IMR-90 (cell line): ENCODE measurements around the gene UGT8. TPM values are rescaled to one million over a fixed set of nuclear protein-coding genes. Genes with fewer than 3 reads are reported as not detected.

Source experiments
- ATAC-seq: fragments of 200-7000 bp; cut with Tn5 transposase; 2 replicates; pipeline ENCODE4 v1.9.1; 2020; ENCODE audit warnings: low read depth, mild to moderate bottlenecking, moderate library complexity
- BruUV-seq: library from RNA; stranded (reverse); fragments of 400-500 nt; replicated peaks from 2 replicates; lab custom pipeline; 2021; lab: Mats Ljungman, UMichigan
- CTCF ChIA-PET: fragments of 300-600 bp; formaldehyde crosslinking; extraction: SDS; loops from one replicate; lab custom pipeline; 2021; ENCODE audit warnings: antibody characterized with exemption; lab: Yijun Ruan, JAX
- POLR2A ChIA-PET: fragments of 300-600 bp; sonication (Branson Sonifier 250); formaldehyde crosslinking; loops from one replicate; lab custom pipeline; 2022; ENCODE audit warnings: antibody characterized with exemption; ENCODE audit not compliant: unreplicated experiment; lab: Charles Lee
- DNase-seq: peaks from one replicate; pipeline ENCODE4 v3.0.0; 2013
- H2AFZ ChIP-seq: replicated peaks from 2 replicates; pipeline ENCODE3; 2013; ENCODE audit warnings: low read length, mild to moderate bottlenecking; ENCODE audit not compliant: poor library complexity
- H2AK5ac ChIP-seq: 2 replicates; pipeline ENCODE4 v1.6.1; 2013; ENCODE audit warnings: low read depth, low read length, inconsistent platforms
- H2AK9ac ChIP-seq: replicated peaks from 2 replicates; pipeline ENCODE3; 2013; ENCODE audit warnings: mild to moderate bottlenecking, low read depth, low read length, moderate library complexity; ENCODE audit not compliant: poor library complexity
- H2BK120ac ChIP-seq: 2 replicates; pipeline ENCODE4 v1.6.1; 2013; ENCODE audit warnings: low read depth, low read length, inconsistent platforms
- H2BK15ac ChIP-seq: 3 replicates; pipeline ENCODE4 v1.6.1; 2013; ENCODE audit warnings: low read depth, low read length, inconsistent platforms
- H2BK20ac ChIP-seq: 2 replicates; pipeline ENCODE4 v1.6.1; 2013; ENCODE audit warnings: low read depth, mild to moderate bottlenecking, inconsistent platforms, low read length, moderate library complexity
- H2BK5ac ChIP-seq: 2 replicates; pipeline ENCODE4 v1.6.1; 2013; ENCODE audit warnings: mild to moderate bottlenecking, low read depth, low read length, inconsistent platforms; ENCODE audit not compliant: poor library complexity, severe bottlenecking
- H3K14ac ChIP-seq: replicated peaks from 2 replicates; pipeline ENCODE4 v1.6.1; 2013; ENCODE audit warnings: low read depth, low read length, inconsistent platforms
- H3K18ac ChIP-seq: 2 replicates; pipeline ENCODE4 v1.6.1; 2013; ENCODE audit warnings: low read depth, low read length, control low read depth
- H3K23ac ChIP-seq: 2 replicates; pipeline ENCODE4 v1.6.1; 2013; ENCODE audit warnings: low read depth, low read length, inconsistent platforms
- H3K27ac ChIP-seq: 2 replicates; pipeline ENCODE4 v1.5.1; 2013; ENCODE audit warnings: mild to moderate bottlenecking, control low read depth, low read length; ENCODE audit not compliant: insufficient read depth
- H3K27me3 ChIP-seq: 2 replicates; pipeline ENCODE4 v1.6.1; 2013; ENCODE audit warnings: low read length; ENCODE audit not compliant: control insufficient read depth, insufficient read depth
- H3K36me3 ChIP-seq: 2 replicates; pipeline ENCODE4 v1.6.1; 2013; ENCODE audit warnings: low read length, mixed read lengths; ENCODE audit not compliant: control insufficient read depth, insufficient read depth
- H3K4ac ChIP-seq: 2 replicates; pipeline ENCODE4 v1.6.1; 2013; ENCODE audit warnings: low read depth, low read length, inconsistent platforms
- H3K4me1 ChIP-seq: 2 replicates; pipeline ENCODE4 v1.6.1; 2013; ENCODE audit warnings: low read length, mixed read lengths; ENCODE audit not compliant: control insufficient read depth, insufficient read depth
- H3K4me2 ChIP-seq: 2 replicates; pipeline ENCODE4 v1.6.1; 2013; ENCODE audit warnings: low read depth, mild to moderate bottlenecking, control low read depth, low read length, moderate library complexity
- H3K4me3 ChIP-seq: 2 replicates; pipeline ENCODE4 v1.5.1; 2013; ENCODE audit warnings: low read depth, mild to moderate bottlenecking, control low read depth, low read length, moderate library complexity; ENCODE audit not compliant: insufficient read depth
- H3K56ac ChIP-seq: 2 replicates; pipeline ENCODE4 v1.6.1; 2013; ENCODE audit warnings: low read length, inconsistent platforms; ENCODE audit not compliant: insufficient read depth; ENCODE audit errors: extremely low read depth
- H3K79me1 ChIP-seq, 2 experiments: 2 replicates each; pipeline ENCODE4 v1.6.1; 2013; ENCODE audit warnings: low read length in 2 of 2, inconsistent platforms in 1 of 2, low read depth in 1 of 2
- H3K9ac ChIP-seq: 2 replicates; pipeline ENCODE4 v1.6.1; 2013; ENCODE audit warnings: low read depth, low read length, control low read depth
- H3K9me1 ChIP-seq: 2 replicates; pipeline ENCODE4 v1.6.1; 2013; ENCODE audit warnings: low read length, inconsistent platforms; ENCODE audit not compliant: insufficient read depth
- H3K9me3 ChIP-seq: 2 replicates; pipeline ENCODE4 v1.6.1; 2013; ENCODE audit warnings: low read length; ENCODE audit not compliant: control insufficient read depth, insufficient read depth
- H4K20me1 ChIP-seq: 2 replicates; pipeline ENCODE4 v1.6.1; 2013; ENCODE audit warnings: low read length, inconsistent platforms; ENCODE audit not compliant: insufficient read depth
- H4K5ac ChIP-seq: 2 replicates; pipeline ENCODE4 v1.6.1; 2013; ENCODE audit warnings: mild to moderate bottlenecking, low read depth, low read length, control low read depth
- H4K8ac ChIP-seq, 2 experiments: 2 replicates each; pipeline ENCODE4 v1.6.1; 2013; ENCODE audit warnings: low read depth in 2 of 2, low read length in 2 of 2, control low read depth in 1 of 2, inconsistent platforms in 1 of 2
- H4K91ac ChIP-seq: 2 replicates; pipeline ENCODE4 v1.6.1; 2013; ENCODE audit warnings: low read depth, low read length, inconsistent platforms; ENCODE audit not compliant: insufficient read depth
- BHLHE40 ChIP-seq: fragments of 150-350 bp; IDR thresholded peaks from 2 replicates; pipeline ENCODE4 v1.6.1; 2016; ENCODE audit warnings: mild to moderate bottlenecking, low read depth, low read length
- RAD21 ChIP-seq: IDR thresholded peaks from 2 replicates; pipeline ENCODE4 v1.6.1; 2012; ENCODE audit warnings: low read length, improper control_type of control experiment
- SMC3 ChIP-seq: fragments of 150-350 bp; IDR thresholded peaks from 2 replicates; pipeline ENCODE4 v1.6.1; 2016; ENCODE audit warnings: low read depth, mild to moderate bottlenecking, antibody characterized with exemption, low read length, moderate library complexity
- dilution Hi-C: fragments of 300-500 bp; cut with HindIII; formaldehyde crosslinking; loops from one replicate; pipeline ENCODE4 v1.14.3; 2018; ENCODE audit warnings: low sequenced_read_pairs; ENCODE audit not compliant: unreplicated experiment
- in situ Hi-C: fragments of 300-500 bp; cut with MboI; formaldehyde crosslinking; loops from 3 replicates; pipeline ENCODE4 v1.14.3; 2019; ENCODE audit warnings: low sequenced_read_pairs, inconsistent platforms, mixed read lengths
- intact Hi-C: fragments of 100-400 bp; cut with micrococcal nuclease; formaldehyde crosslinking; loops from 2 replicates; pipeline ENCODE4 v1.10.0; 2022
- polyA plus RNA-seq, 3 experiments: library from polyadenylated mRNA; depleted of rRNA; stranded (reverse); fragments of >200 nt; gene quantifications; 2 replicates each; pipeline ENCODE4 v1.2.3, GENCODE V29; 2012; ENCODE audit warnings: low replicate concordance in 1 of 3
- total RNA-seq: library from RNA; depleted of rRNA; stranded (reverse); fragments of >200 nt; gene quantifications from 2 replicates; pipeline ENCODE4 v1.2.3, GENCODE V29; 2012

UGT8 gene
- total and polyA plus RNA-seq, 2 of the 4 experiments (the other 2 are of a cell fraction): not detected

DNA sequence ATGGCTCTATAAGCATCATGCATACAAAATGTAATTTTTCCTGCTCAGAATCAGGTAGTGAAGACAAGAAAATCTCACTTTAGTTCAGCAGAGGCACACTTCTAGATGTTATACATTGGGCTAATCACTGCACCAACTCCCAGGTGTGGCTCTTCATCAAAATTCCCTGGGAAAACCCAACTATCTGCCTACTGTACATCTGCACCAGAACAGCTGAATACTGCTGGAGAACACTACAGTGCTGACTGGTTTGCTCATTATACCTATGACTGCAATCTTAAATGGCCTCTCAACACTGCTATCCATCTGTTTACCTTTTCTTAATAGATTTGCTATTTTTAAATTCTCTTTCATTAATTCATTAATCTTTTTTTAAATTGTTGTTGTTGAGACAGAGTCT lies 92.0 kb downstream of the UGT8 start:
- no peaks in the 10 kb centered on the region for H3K4me1 ChIP-seq
- in situ Hi-C loops: loop anchor here (10.0 kb wide), 1 partner anchor 296 kb away; no protein-coding TSS in a partner anchor
- no peaks in the 10 kb centered on the region for H3K27me3 ChIP-seq
- no peak overlapping the region for H3K27ac ChIP-seq
- H3K56ac ChIP-seq: no peak overlapping the region
- H2BK20ac ChIP-seq: no peak overlapping the region
- no peak overlapping the region for H3K9ac ChIP-seq
- H4K91ac ChIP-seq: no peak overlapping the region
- H2AFZ ChIP-seq: no peak overlapping the region
- H3K36me3 ChIP-seq: no peaks in the 10 kb centered on the region
- no peak for ATAC-seq
- H4K8ac ChIP-seq: no peak overlapping the region
- no peak overlapping the region for H2BK5ac ChIP-seq
- no peaks in the 10 kb centered on the region for H3K79me1 ChIP-seq
- H4K20me1 ChIP-seq: no peaks in the 10 kb centered on the region
- H3K4me2 ChIP-seq: no peak overlapping the region
- H3K18ac ChIP-seq: no peak overlapping the region
- H2AK9ac ChIP-seq: no peak overlapping the region
- no peak overlapping the region for H3K14ac ChIP-seq
- no peaks in the 10 kb centered on the region for H3K9me1 ChIP-seq
- H3K9me3 ChIP-seq: no peaks in the 10 kb centered on the region
- CTCF ChIA-PET: interaction anchor here (0.5 to 0.7 kb wide), 2 partner anchors 303 to 1333 kb away, joined by 3 read pairs; no protein-coding TSS in a partner anchor
- TF ChIP-seq RAD21: no peak
- no peak for TF ChIP-seq BHLHE40
- TF ChIP-seq SMC3: no peak
- no peak overlapping the region for H2BK120ac ChIP-seq
- DNase-seq: no peak
- POLR2A ChIA-PET: no interaction called here
- intact Hi-C loops: loop anchor here (5.0 to 10.0 kb wide), 2 partner anchors 1413 to 1586 kb away; no protein-coding TSS in a partner anchor
- H4K5ac ChIP-seq: no peak overlapping the region
- no peak overlapping the region for H3K4me3 ChIP-seq
- no peak overlapping the region for H3K23ac ChIP-seq
- no TSS peak for BruUV-seq
- H2BK15ac ChIP-seq: no peak overlapping the region
- no peak overlapping the region for H3K4ac ChIP-seq
- dilution Hi-C loops: no loop called here
- H2AK5ac ChIP-seq: no peak overlapping the region
